ENCODE results near the gene COL5A2.

- TF ChIP-seq CTCF (IDR thresholded peaks at IDR 0.05) (no peak), POLR2A (IDR thresholded peaks at IDR 0.05) (no peak)
Observed at GRCh38 chr2:189049709-189050164, 129.8 kb downstream of the COL5A2 start.

All from right lobe of liver (tissue), 4 donors.